GM18517 (cell line): ENCODE data around the gene UNC93A.

Source experiments
- ATAC-seq: cut with Tn5 transposase; IDR thresholded peaks from one replicate; pipeline ENCODE4 v1.9.1; 2021; ENCODE audit warnings: mild to moderate bottlenecking, moderate library complexity; ENCODE audit not compliant: unreplicated experiment

The UNC93A gene

GRCh38 chr6:167293088-167293589 lies 2.0 kb downstream of the UNC93A start:
- no peak for ATAC-seq

GRCh38 chr6:167293590-167294091 lies 2.5 kb downstream of the UNC93A start:
- ATAC-seq = no peak

GRCh38 chr6:167294241-167294640 lies 3.1 kb downstream of the UNC93A start:
- no peak for ATAC-seq

GRCh38 chr6:167294651-167295494 lies 3.8 kb downstream of the UNC93A start:
- no peak for ATAC-seq

GRCh38 chr6:167295495-167296292 lies 4.6 kb downstream of the UNC93A start:
- no peak for ATAC-seq

- no peak for ATAC-seq
Observed at GRCh38 chr6:167296293-167296690, 5.2 kb downstream of the UNC93A start.

- no peak for ATAC-seq
Observed at GRCh38 chr6:167296902-167297301, 5.8 kb downstream of the UNC93A start.

GRCh38 chr6:167298127-167298526 lies 7.0 kb downstream of the UNC93A start:
- ATAC-seq = no peak

- no peak for ATAC-seq
Observed at GRCh38 chr6:167299641-167300308, 8.7 kb downstream of the UNC93A start.

GRCh38 chr6:167300902-167301777 lies 10.0 kb downstream of the UNC93A start:
- no peak for ATAC-seq

GRCh38 chr6:167302074-167302473 lies 11.0 kb downstream of the UNC93A start:
- ATAC-seq = no peak

- ATAC-seq = no peak
Observed at GRCh38 chr6:167302796-167303195, 11.7 kb downstream of the UNC93A start.

GRCh38 chr6:167303675-167304625 lies 12.8 kb downstream of the UNC93A start:
- no peak for ATAC-seq

- ATAC-seq = no peak
Observed at GRCh38 chr6:167304912-167305311, 13.8 kb downstream of the UNC93A start.

GRCh38 chr6:167305796-167306195 lies 14.7 kb downstream of the UNC93A start:
- no peak for ATAC-seq

- no peak for ATAC-seq
Observed at GRCh38 chr6:167306401-167306998, 15.4 kb downstream of the UNC93A start.

- ATAC-seq = no peak
Observed at GRCh38 chr6:167307342-167307955, 16.3 kb downstream of the UNC93A start.

- no peak for ATAC-seq
Observed at GRCh38 chr6:167308207-167308606, 17.1 kb downstream of the UNC93A start.
